IMR-90 (cell line): ENCODE measurements around the gene SENP5. TPM values are rescaled to one million over a fixed set of nuclear protein-coding genes. Genes with fewer than 3 reads are reported as not detected.
"Not testable (repeated sequence)": the region's sequence is repeated elsewhere in the genome, so short reads cannot be mapped to it uniquely, and the experiment has no call there.

Source experiments
- ATAC-seq: fragments of 200-7000 bp; cut with Tn5 transposase; 2 replicates; pipeline ENCODE4 v1.9.1; 2020; ENCODE audit warnings: low read depth, mild to moderate bottlenecking, moderate library complexity
- BruUV-seq: library from RNA; stranded (reverse); fragments of 400-500 nt; replicated peaks from 2 replicates; lab custom pipeline; 2021; lab: Mats Ljungman, UMichigan
- CTCF ChIA-PET: fragments of 300-600 bp; formaldehyde crosslinking; extraction: SDS; loops from one replicate; lab custom pipeline; 2021; ENCODE audit warnings: antibody characterized with exemption; lab: Yijun Ruan, JAX
- POLR2A ChIA-PET: fragments of 300-600 bp; sonication (Branson Sonifier 250); formaldehyde crosslinking; loops from one replicate; lab custom pipeline; 2022; ENCODE audit warnings: antibody characterized with exemption; ENCODE audit not compliant: unreplicated experiment; lab: Charles Lee
- DNase-seq: peaks from one replicate; pipeline ENCODE4 v3.0.0; 2013
- H2AFZ ChIP-seq: replicated peaks from 2 replicates; pipeline ENCODE3; 2013; ENCODE audit warnings: low read length, mild to moderate bottlenecking; ENCODE audit not compliant: poor library complexity
- H2AK5ac ChIP-seq: 2 replicates; pipeline ENCODE4 v1.6.1; 2013; ENCODE audit warnings: low read depth, low read length, inconsistent platforms
- H2AK9ac ChIP-seq: replicated peaks from 2 replicates; pipeline ENCODE3; 2013; ENCODE audit warnings: mild to moderate bottlenecking, low read depth, low read length, moderate library complexity; ENCODE audit not compliant: poor library complexity
- H2BK120ac ChIP-seq: 2 replicates; pipeline ENCODE4 v1.6.1; 2013; ENCODE audit warnings: low read depth, low read length, inconsistent platforms
- H2BK15ac ChIP-seq: 3 replicates; pipeline ENCODE4 v1.6.1; 2013; ENCODE audit warnings: low read depth, low read length, inconsistent platforms
- H2BK20ac ChIP-seq: 2 replicates; pipeline ENCODE4 v1.6.1; 2013; ENCODE audit warnings: low read depth, mild to moderate bottlenecking, inconsistent platforms, low read length, moderate library complexity
- H2BK5ac ChIP-seq: 2 replicates; pipeline ENCODE4 v1.6.1; 2013; ENCODE audit warnings: mild to moderate bottlenecking, low read depth, low read length, inconsistent platforms; ENCODE audit not compliant: poor library complexity, severe bottlenecking
- H3K14ac ChIP-seq: replicated peaks from 2 replicates; pipeline ENCODE4 v1.6.1; 2013; ENCODE audit warnings: low read depth, low read length, inconsistent platforms
- H3K18ac ChIP-seq: 2 replicates; pipeline ENCODE4 v1.6.1; 2013; ENCODE audit warnings: low read depth, low read length, control low read depth
- H3K23ac ChIP-seq: 2 replicates; pipeline ENCODE4 v1.6.1; 2013; ENCODE audit warnings: low read depth, low read length, inconsistent platforms
- H3K27ac ChIP-seq: 2 replicates; pipeline ENCODE4 v1.5.1; 2013; ENCODE audit warnings: mild to moderate bottlenecking, control low read depth, low read length; ENCODE audit not compliant: insufficient read depth
- H3K27me3 ChIP-seq: 2 replicates; pipeline ENCODE4 v1.6.1; 2013; ENCODE audit warnings: low read length; ENCODE audit not compliant: control insufficient read depth, insufficient read depth
- H3K36me3 ChIP-seq: 2 replicates; pipeline ENCODE4 v1.6.1; 2013; ENCODE audit warnings: low read length, mixed read lengths; ENCODE audit not compliant: control insufficient read depth, insufficient read depth
- H3K4ac ChIP-seq: 2 replicates; pipeline ENCODE4 v1.6.1; 2013; ENCODE audit warnings: low read depth, low read length, inconsistent platforms
- H3K4me1 ChIP-seq: 2 replicates; pipeline ENCODE4 v1.6.1; 2013; ENCODE audit warnings: low read length, mixed read lengths; ENCODE audit not compliant: control insufficient read depth, insufficient read depth
- H3K4me2 ChIP-seq: 2 replicates; pipeline ENCODE4 v1.6.1; 2013; ENCODE audit warnings: low read depth, mild to moderate bottlenecking, control low read depth, low read length, moderate library complexity
- H3K4me3 ChIP-seq: 2 replicates; pipeline ENCODE4 v1.5.1; 2013; ENCODE audit warnings: low read depth, mild to moderate bottlenecking, control low read depth, low read length, moderate library complexity; ENCODE audit not compliant: insufficient read depth
- H3K56ac ChIP-seq: 2 replicates; pipeline ENCODE4 v1.6.1; 2013; ENCODE audit warnings: low read length, inconsistent platforms; ENCODE audit not compliant: insufficient read depth; ENCODE audit errors: extremely low read depth
- H3K79me1 ChIP-seq, 2 experiments: 2 replicates each; pipeline ENCODE4 v1.6.1; 2013; ENCODE audit warnings: low read length in 2 of 2, inconsistent platforms in 1 of 2, low read depth in 1 of 2
- H3K9ac ChIP-seq: 2 replicates; pipeline ENCODE4 v1.6.1; 2013; ENCODE audit warnings: low read depth, low read length, control low read depth
- H3K9me1 ChIP-seq: 2 replicates; pipeline ENCODE4 v1.6.1; 2013; ENCODE audit warnings: low read length, inconsistent platforms; ENCODE audit not compliant: insufficient read depth
- H3K9me3 ChIP-seq: 2 replicates; pipeline ENCODE4 v1.6.1; 2013; ENCODE audit warnings: low read length; ENCODE audit not compliant: control insufficient read depth, insufficient read depth
- H4K20me1 ChIP-seq: 2 replicates; pipeline ENCODE4 v1.6.1; 2013; ENCODE audit warnings: low read length, inconsistent platforms; ENCODE audit not compliant: insufficient read depth
- H4K5ac ChIP-seq: 2 replicates; pipeline ENCODE4 v1.6.1; 2013; ENCODE audit warnings: mild to moderate bottlenecking, low read depth, low read length, control low read depth
- H4K8ac ChIP-seq, 2 experiments: 2 replicates each; pipeline ENCODE4 v1.6.1; 2013; ENCODE audit warnings: low read depth in 2 of 2, low read length in 2 of 2, control low read depth in 1 of 2, inconsistent platforms in 1 of 2
- H4K91ac ChIP-seq: 2 replicates; pipeline ENCODE4 v1.6.1; 2013; ENCODE audit warnings: low read depth, low read length, inconsistent platforms; ENCODE audit not compliant: insufficient read depth
- WGBS, 2 experiments: methylation state at CpG; one replicate each; pipeline versions ENCODE4 v1.1.5 to v1.1.7; 2013; ENCODE audit warnings: missing lambda C conversion rate in 2 of 2; ENCODE audit not compliant: insufficient read length in 1 of 2; ENCODE audit errors: extremely low coverage in 2 of 2; 5-methylcytosine and 5-hydroxymethylcytosine counted together
- dilution Hi-C: fragments of 300-500 bp; cut with HindIII; formaldehyde crosslinking; loops from one replicate; pipeline ENCODE4 v1.14.3; 2018; ENCODE audit warnings: low sequenced_read_pairs; ENCODE audit not compliant: unreplicated experiment
- in situ Hi-C: fragments of 300-500 bp; cut with MboI; formaldehyde crosslinking; loops from 3 replicates; pipeline ENCODE4 v1.14.3; 2019; ENCODE audit warnings: low sequenced_read_pairs, inconsistent platforms, mixed read lengths
- intact Hi-C: fragments of 100-400 bp; cut with micrococcal nuclease; formaldehyde crosslinking; loops from 2 replicates; pipeline ENCODE4 v1.10.0; 2022
- polyA plus RNA-seq, 3 experiments: library from polyadenylated mRNA; depleted of rRNA; stranded (reverse); fragments of >200 nt; gene quantifications; 2 replicates each; pipeline ENCODE4 v1.2.3, GENCODE V29; 2012; ENCODE audit warnings: low replicate concordance in 1 of 3
- total RNA-seq: library from RNA; depleted of rRNA; stranded (reverse); fragments of >200 nt; gene quantifications from 2 replicates; pipeline ENCODE4 v1.2.3, GENCODE V29; 2012

The SENP5 gene
- total and polyA plus RNA-seq, 2 of the 4 experiments (the other 2 are of a cell fraction) = 7.4 to 44.4 TPM

DNA sequence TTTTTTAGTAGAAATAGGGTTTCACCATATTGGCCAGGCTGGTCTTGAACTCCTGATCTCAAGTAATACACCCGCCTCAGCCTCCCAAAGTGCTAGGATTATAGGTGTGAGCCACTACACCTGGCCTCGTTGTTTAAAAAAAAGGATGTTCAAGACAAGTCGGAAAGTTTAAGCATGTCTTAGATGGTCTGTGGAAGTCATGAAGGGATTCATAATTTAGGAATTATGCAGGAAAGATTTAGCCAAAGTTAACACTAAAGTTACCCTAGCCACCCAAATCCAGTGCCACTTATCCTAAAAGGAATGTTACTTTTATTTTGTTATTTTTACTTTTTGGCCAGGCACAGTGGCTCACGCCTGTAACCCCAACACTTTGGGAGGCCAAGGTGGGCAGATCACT lies 19.3 kb upstream of the SENP5 start:
- not testable (repeated sequence) for H2BK20ac ChIP-seq, BruUV-seq

More for the DNA sequence above, 19.3 kb upstream of the SENP5 start:
- H3K4ac ChIP-seq, H4K5ac ChIP-seq, H3K18ac ChIP-seq, H4K91ac ChIP-seq, H2AFZ ChIP-seq, CTCF ChIA-PET, H4K20me1 ChIP-seq, H3K9me3 ChIP-seq, H3K56ac ChIP-seq, H3K9ac ChIP-seq, H3K9me1 ChIP-seq, H3K27ac ChIP-seq, H2AK9ac ChIP-seq, ATAC-seq, H3K14ac ChIP-seq, H2BK5ac ChIP-seq, H2BK15ac ChIP-seq, H2BK120ac ChIP-seq, H3K27me3 ChIP-seq, H3K4me1 ChIP-seq, POLR2A ChIA-PET, dilution Hi-C loops, H3K4me2 ChIP-seq, H3K4me3 ChIP-seq, H4K8ac ChIP-seq, intact Hi-C loops, H2AK5ac ChIP-seq, H3K79me1 ChIP-seq, DNase-seq, H3K23ac ChIP-seq, in situ Hi-C loops, H3K36me3 ChIP-seq: not testable (repeated sequence)
- WGBS, 2 experiments = no CpG with 5 or more reads among the region's 4 CpGs
